Stimulated activated CD8-positive, alpha-beta memory T cell treated with anti-CD3 and anti-CD28 coated beads, Interleukin-7, amount 100 ng/mL, for 48 hours (primary cell): Measurements from ENCODE around the gene CHST8.
"Not testable (repeated sequence)": the region's sequence is repeated elsewhere in the genome, so short reads cannot be mapped to it uniquely, and the experiment has no call there.

Experiments used
- DNase-seq, 2 donors: peaks; one replicate each; pipeline ENCODE4 v3.0.0-alpha.2; 2020; ENCODE audit warnings: low read depth in 1 of 2; ENCODE audit errors: extremely low read depth in 1 of 2

CHST8 gene

DNA sequence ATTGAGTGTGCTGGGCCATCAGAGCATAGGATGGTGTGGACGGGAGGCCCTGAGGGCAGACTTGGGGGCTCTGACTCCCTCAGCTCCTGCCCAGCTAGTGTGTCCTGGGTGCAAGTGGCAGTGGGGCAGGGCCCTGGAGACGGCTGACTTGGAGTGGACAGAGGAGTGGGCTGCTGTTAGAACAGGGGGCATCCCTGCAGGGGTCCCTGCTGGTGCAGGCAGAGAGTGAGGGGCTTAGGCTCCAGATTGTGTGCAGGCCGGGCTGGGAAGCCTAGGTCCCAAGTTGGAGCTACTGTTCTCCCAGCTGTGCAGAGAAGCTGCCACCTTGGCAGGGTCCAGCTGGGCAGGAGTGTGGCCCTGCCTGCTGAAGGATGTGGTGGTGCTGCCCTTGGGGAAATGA lies 183.6 kb downstream of the CHST8 start:
- DNase-seq: no peak

DNA sequence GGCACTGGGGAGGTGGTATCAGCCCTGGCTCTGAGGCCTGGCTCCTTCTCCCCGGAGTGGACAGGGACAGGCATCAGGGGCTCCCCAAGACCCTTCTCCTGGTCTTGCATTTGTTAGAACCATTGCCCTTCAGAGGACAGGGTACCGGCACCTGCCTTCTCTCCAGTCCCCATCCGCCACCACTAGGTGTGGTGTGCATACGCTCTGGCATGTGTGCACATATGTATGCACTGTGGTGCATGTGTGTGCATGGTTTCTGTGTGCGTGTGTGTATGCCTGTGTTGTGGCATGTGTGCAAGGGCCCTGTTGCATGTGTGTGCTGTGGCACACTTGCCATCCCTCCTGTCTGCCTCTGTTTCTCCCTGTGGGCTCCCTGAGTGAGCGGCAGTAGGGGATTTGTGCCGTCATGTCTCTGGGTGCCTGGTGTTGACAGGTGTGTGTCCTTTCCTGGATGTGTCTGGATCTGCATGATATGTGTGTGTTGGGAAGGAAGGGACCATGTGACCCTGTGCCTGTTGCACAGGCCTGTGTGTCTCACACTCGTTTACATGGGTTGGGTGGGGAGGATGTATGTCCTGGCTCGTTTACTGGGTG lies 184.2 kb downstream of the CHST8 start:
- no peak for DNase-seq

DNA sequence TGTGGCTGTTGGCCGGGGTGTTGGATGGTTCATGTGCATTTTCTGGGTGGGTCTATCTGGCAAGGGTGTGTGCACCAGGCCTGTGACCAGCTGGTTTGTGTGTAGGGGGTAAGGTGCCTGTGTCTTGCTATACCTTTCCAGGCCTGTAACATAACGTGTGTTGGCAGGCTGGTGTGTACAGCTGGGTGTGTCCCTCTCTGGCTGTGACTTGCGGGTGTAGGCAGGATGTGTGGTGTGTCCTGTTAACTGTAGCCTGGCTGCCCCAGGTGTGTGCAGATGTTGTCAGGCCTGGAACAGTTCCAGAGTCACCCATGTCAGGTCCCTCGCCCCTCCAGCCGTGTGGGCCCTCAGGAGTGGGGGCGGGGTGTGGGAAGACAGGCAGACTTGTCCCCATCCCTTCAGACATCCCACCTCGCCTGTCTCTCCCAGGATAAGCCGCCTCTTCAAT lies 184.7 kb downstream of the CHST8 start:
- no peak for DNase-seq

DNA sequence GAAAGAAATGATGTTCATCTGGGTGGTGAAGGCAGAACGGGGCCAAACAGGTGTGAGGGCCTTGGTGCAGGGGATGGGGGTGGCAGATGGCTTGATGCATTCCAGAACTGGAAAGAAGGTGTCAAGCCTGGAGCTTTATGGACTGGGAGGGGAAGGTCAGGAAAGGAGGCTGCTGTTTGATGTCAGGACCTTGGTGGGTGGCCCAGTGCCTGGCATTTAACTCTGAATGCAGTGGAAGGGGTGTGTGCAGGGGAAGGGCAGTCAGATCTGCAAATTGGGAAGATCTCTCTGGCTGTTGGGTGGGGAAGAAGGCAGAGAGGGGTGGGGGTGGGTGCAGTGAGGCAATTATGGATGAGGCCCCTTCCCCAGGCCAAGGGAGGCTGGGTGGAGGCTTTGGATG lies 186.6 kb downstream of the CHST8 start:
- no peak for DNase-seq

DNA sequence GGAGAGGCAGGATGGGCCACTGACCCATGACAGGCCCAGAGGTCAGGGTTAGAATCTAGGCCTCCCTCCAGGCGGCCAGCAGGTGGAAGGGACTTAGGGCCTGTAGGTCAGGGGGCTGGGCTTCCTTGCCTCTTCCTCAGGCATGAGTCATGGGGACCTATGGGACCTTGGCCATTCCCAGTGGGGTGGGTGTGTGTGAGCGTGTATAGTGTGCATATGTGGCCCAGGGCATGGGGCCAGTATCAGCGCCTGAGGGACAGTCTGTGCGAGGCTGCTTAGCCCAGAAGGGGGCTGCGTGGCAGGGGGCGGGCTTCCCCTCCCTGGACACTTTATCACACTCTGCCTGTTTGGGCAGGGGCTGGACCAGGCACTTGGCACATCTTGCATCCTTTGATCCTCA lies 188.2 kb downstream of the CHST8 start:
- no peak for DNase-seq

DNA sequence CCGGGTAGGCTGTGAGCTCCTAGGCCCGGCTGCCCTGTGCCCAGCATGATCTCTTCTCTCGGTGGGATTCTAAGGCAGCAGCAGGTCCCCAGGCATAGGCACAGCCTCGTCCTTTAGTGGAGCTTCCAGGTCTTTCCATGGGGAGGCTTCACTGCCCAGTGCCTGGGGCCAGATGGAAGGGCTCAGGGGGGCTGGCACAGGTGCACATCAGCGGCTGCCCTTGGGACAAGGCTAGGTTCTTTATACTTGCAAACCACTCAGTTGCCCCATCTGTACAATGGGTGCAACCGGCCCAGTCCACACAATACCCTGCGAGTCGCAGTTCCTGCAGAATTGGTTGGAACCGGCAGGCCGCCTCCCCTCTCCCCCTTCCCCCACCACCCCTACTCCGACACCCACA lies 189.1 kb downstream of the CHST8 start:
- DNase-seq: no peak

DNA sequence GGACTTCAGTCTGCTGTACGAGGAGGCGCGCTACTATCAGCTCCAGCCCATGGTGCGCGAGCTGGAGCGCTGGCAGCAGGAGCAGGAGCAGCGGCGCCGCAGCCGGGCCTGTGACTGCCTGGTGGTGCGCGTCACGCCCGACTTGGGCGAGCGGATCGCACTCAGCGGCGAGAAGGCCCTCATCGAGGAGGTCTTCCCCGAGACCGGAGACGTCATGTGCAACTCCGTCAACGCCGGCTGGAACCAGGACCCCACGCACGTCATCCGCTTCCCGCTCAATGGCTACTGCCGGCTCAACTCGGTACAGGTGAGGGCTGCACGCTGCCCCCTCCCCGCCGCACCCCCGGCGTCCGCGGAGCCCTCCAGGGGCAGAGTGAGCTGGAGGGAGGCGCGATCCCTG lies 189.5 kb downstream of the CHST8 start:
- no peak for DNase-seq

DNA sequence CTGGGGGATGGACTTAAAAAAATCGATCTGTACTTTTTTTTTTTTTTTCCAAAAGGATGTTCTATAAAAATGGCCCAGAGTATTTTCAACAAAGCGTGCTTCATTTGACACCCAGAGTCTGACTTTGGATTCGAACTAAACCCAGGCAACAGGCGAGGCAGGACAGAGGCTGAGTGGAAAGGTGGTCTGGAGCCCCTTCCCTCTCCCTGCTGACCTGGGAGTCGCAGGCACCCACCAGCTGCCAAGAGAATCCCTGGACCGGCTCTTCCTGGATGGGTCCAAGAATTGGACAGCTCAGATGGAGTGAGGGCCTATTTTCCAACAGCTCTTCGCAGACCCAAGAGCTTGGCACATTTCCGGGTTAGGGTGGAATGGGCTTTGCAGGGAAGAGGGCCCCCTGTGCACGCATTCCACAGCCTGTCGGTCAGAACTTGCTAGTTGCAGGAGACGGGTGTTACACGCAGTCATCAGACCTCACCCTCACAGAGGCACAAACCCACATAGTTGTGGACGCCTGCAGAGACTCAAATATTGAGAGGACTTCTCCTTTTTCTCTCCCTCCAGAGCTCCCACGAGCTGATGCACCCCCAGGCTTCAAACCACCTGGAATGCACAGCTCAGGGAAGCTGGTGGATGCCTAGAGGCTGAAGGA lies 190.1 kb downstream of the CHST8 start:
- no peak for DNase-seq

DNA sequence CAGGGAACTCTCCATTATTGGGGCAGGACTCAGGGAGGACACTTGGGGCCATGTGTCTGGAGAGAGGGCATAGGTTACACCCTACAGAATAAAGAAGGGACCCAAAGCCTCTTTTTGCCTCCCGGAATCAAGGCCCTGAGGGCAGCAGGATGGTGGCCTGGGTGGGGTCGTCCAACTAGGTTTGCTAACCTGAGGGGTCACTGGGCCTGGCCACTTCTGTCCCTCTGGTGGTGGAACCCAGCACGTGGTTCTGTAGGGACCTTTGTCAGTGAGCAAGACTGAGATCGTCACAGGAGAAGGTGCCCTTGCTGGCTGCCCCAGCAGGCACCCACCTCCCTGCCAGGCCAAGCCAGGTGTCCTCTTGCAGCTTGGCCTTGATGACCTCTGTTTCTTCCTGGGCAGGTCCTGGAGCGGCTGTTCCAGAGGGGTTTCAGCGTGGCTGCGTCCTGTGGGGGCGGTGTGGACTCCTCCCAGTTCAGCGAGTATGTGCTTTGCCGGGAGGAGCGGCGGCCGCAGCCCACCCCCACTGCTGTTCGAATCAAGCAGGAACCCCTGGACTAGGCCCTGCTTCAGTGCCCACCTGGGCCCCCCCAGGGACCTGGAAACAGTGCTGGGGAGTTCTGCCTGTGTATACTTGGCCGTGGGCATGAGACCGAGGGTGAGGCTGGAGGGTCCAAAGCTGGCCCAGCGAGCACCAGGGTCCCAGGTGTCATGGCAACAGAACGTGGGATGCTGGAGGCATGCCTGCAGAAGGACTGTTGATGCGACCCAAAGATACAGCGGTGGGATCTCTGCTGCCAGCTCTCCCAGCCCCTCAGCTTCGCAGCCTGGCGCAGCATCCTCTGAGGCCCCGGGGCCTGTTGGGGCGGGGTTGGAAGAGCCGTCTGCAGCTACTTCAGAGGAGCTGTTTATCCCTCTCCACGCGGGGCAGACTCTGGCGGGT lies 190.9 kb downstream of the CHST8 start:
- DNase-seq: no peak

DNA sequence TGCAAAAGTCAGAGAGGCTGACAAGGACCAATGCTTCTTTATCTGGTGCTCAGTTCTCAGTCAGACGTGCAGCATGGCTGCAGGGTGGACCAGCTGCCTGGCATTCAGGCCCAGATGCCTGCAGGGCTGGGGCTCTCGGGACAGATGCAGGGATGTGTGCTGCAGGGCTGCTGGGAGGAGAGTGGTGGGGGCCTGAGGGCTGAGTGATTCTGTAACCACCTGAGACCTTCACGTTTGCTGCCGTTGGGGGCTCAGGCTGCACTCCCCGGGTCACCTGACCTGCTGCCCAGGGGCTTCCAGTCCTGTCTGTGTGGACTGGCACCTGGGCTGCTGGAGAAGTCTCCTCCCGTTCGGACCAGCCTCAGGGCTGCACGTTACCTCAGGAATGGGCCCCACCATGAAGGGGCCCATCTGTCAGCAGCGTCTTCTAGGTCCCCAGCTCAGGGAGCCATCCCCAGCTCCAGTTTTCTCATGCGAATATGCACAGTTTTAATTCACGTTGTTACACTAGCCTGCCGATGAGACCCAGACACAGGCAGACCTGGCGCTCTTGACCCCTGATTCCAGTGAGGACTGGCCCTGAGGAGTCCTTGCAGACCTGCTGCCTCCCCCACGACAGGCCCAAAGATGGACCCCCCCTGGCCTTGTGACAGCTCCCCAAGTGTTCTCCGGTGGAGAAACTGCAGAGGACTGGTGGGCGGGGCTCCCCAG lies 191.8 kb downstream of the CHST8 start:
- no peak for DNase-seq

DNA sequence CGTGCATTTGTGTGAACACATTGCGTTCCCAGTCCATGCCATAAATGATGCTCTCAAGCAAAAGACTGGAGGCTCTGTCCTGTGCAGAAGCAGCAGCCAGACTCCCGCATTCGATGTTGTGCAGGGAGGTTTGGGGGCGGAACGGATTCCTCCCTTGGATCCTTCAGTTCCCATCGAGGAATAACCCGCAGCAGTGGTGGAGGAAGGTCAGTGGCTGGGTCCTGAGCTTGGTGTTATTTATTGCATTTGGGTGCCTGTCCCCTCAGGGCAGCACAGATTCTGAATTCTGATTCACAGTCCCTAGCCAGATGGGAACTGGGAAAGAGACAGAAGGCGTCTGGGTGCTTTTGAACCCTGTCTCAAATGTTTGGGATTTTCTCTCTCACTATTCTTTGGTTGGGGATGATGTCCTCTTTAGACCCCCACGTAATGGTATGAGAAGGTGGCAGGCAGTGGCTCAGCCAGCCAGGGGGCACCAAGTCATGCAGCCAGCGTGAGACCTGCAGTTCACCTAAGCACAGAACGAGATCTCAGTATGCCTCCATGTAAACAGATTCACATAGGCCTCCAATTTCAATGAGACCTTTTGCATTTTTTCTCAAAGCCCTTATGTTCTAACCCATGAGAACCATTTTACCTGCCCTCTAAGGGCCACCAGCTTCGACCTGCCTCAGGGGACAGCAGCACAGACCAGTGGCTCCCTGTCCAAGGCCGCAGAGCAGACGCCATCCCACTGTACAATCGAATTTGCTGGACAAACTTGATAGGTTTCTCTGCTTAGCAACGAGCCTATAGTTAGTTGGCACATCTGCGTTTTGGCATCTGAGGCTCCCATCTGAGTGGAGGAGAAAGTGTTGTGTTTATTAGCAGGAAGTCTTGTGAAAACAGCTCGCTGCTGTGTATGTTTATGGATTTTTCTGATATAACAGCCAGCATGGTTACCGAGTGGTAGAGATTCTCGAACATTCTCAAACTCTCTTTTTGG lies 192.7 kb downstream of the CHST8 start:
- no peak for DNase-seq

DNA sequence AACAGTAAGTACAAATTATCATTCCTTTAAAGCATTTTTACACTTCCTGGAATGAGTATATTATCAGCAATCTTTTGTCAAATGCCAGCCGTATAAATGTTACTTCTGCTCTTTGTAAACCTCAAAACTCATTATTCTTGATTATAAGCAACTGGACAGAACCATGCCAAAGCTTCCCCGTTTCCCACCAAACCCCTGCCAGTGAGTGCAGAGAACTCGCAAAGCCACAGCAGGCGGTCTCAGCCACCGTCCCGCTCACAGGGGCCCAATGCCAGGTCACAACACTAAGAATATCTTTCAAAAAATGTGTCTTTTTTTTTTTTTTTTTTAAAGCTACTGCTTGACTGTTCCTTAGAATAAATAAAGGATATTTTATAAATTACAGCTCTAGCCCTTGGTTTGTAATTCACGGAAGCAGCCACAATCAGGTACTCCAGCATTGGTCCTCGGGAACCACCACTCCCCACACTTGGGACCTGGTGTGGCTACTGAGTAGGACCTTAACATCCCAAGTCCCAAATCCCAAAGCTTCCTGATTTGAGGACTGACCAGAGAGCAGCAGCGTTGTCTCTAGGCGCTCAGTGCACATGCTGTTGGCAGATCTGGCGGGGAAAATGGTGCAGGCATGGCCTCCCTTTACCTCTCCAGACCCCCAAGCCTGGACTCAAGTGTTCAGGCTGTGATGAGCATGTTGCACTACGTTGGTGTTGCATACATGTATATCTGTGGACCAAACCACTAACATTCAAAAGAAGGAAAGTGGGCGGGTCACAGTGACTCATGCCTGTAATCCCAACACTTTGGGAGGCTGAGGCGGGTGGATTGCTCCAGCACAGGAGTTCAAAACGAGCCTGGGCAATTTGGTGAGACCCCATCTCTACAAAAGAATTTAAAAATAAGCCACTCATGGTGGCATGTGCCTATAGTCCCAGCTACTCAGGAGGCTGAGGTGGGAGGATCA lies 193.9 kb downstream of the CHST8 start:
- no peak for DNase-seq

DNA sequence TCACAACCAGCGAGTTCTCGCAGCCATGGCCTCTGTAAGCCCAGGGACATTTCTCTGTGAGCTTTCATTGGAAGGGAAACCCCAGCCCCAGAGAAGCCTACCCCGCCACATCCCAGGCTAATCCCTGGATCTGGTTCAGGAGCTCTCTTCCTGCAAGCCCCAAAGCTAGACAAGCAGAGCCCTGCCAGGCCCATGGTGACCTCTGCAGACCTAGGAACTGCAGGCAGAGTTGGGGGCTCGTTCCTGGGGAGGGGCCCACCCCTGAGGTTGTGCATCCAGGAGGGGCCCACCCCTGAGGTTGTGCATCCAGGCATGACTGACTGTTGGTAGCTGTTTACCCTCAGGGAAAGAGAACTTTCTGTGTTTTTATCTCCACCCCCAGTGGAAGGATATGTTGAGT lies 196.7 kb downstream of the CHST8 start:
- DNase-seq: no peak

DNA sequence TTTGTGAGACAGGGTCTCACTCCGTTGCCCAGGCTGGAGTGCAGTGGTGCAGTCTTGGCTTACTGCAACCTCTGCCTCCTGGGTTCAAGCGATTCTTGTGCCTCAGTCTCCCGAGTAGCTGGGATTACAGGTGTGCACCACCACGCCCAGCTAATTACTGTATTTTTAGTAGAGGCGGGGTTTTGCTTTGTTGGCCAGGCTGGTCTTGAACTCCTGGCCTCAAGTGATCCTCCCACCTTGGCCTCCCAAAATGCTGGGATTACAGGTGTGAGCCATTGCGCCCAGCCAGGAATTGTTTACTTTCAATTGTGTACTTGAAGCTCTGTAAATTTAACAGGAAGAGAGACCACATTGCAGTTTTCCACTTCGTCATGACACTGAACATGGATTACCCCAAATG lies 197.3 kb downstream of the CHST8 start:
- DNase-seq: not testable (repeated sequence)

DNA sequence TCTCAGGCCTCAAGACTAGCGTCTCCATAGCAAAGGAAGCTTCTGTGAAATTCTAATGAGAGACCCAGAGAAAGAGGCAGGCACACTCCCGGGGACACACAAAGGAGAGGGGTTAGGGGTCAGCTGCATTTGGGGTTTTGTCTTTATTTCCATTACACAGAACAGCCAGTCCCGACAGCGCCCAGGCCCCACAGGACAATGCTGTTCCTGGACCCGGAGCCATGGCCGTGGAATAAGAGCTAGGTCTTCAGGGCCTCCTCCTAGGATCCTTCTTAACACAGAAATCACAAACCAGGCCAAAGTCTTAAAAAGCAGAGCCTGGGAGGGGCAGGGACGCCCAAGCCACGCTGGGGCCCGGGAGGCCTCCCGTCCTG lies 197.7 kb downstream of the CHST8 start:
- DNase-seq: no peak

DNA sequence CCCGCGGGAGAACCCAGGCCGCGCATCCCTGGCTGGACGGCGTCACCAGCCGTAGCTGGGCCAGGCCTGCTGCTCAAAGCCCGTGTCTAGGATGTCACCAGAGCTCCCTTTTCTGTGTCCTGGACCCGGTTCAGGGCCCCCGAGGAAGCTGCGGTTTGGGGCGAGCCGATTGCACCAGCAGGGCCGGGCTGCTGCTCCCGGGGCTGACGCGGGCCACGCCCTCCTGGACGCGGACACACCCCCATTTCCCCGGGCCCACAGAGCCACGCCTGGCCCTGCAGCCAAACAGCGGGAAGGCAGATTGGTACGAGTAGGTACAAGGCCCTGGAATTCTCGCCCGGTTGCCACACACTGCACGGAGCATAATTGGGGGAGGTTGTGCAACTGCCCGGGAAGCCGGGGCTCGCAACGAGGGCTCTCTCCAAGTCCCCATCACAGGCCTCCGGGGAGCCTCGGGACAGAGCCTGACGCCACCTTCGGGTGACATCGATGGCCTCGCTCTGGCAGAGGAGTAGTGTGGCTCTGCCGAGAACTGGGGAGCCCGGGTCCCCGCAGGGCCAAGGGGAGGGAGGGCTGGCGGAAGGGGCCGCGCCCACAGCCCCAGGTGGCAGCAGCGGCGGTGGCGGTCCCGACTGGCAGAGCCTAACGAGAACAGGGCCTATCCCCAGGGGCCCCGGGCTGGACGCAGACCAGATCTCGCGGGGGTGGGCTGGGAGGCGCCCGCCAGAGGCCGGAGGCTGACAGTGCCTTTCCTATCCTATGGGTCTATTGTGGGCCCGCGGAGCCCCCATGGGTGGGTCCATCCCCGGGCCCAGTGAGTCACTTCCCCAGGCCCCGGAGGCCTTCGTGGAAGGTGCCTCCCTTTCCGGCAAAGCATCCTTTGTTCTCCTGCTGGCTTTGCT lies 198.4 kb downstream of the CHST8 start:
- peak; percentile 36 to 51 for DNase-seq

DNA sequence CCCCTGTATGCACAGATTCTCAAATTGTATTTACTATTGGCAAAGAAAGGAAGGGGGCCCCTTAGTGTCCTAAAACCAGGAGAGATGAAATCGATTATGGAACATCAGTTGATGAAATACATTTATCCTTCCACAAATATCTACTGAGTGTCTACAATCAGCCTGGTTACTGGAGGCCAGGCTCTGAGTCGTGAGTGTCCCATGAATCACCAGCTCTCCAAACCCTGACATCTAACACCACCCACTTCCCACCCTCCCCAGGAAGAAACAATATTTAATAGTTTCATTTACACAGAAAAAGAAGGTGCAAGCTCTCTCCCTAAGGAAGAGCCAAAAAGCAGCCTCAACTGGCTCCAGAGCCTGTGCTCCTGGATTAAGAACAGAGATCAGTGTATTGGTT lies 200.1 kb downstream of the CHST8 start:
- DNase-seq: no peak
